ENCODE measurements around the gene REXO5.
"Not testable (repeated sequence)": the region's sequence is repeated elsewhere in the genome, so short reads cannot be mapped to it uniquely, and the experiment has no call there.

REXO5 gene

DNA sequence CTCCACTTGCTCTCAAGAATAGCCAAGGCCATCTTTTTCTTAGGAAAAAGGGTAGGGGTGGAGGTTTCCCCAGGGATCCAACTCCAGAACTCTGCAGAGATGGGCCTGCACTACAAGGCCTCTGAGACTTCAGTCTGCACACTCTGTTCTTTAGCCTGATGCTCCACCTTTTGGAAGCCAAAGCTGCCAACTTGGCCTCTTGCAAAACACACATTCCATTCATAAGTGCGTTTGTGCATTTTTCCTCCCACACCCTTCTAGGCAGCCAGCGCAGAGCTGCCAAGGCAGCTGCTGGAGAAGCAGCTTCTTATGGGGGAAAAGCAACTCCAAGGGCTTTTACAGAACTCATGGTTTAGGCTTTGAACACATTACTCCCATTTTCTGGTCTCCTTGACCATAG, 45.3 kb downstream of the REXO5 start:
- no peak for DNase-seq

GRCh38 chr16:20853143-20853542, 46.8 kb downstream of the REXO5 start:
- no peak for DNase-seq

- no peak for DNase-seq
Measured at GRCh38 chr16:20853981-20854620, 47.8 kb downstream of the REXO5 start.

DNA sequence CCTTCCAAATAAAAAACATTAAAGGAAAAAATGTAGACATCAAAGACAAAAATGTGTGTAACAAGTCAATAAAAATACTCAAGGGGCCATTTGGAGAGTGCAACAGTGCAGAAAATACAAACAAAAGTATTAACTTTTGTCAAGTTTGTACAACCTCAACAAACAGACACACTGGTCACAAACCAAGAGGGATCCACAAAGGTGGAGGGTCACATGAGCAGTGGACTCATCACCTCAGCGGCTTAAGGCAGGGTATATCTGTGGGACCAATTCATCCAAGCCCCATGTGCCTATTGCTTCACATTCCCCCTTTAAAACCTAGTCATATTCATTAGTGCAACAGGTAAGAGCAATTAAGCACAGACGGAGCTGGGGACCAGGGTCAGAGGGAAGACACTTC, 48.6 kb downstream of the REXO5 start:
- DNase-seq = no peak

- no peak for DNase-seq
Measured at GRCh38 chr16:20857281-20857680, 51.0 kb downstream of the REXO5 start.

GRCh38 chr16:20859229-20859628, 52.9 kb downstream of the REXO5 start:
- no peak for DNase-seq

DNA sequence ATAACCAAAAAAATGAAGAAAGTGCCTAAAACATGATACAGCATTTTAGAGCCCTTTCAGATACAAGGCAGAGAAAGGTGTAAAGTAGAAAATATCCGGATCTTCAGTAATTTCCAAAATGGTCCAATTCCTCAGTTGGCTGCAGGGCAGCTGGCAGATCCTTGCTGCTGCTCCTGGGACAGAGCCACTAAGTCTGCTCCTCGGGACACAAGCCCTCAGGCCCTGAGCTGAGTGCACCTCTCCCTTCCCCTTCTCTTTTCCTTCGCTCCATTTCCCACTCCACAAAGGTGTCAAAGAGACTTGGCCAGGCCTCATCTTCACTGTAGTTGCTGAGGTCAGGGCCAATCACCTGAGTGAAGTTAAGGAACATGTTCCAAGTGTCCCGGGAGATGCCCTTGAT, 53.4 kb downstream of the REXO5 start:
- no peak for DNase-seq

- no peak for DNase-seq
Measured at GRCh38 chr16:20860361-20860760, 54.0 kb downstream of the REXO5 start.

DNA sequence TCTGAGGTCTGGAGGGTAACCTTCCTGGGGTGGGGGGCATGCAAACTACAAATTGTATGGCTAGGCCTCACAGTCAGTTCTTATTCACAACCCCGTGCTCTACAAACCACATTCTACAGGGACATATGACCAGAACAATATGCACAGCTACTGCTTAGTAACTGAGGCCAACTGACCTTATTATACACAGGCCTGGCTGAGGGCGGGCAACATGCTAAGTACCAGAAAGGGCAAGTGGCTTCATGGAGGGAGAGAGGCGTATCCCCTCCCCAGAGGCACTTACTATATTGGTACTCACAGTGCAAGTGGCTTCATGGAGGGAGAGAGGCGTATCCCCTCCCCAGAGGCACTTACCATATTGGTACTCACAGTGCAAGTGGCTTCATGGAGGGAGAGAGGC, 54.7 kb downstream of the REXO5 start:
- not testable (repeated sequence) for DNase-seq

DNA sequence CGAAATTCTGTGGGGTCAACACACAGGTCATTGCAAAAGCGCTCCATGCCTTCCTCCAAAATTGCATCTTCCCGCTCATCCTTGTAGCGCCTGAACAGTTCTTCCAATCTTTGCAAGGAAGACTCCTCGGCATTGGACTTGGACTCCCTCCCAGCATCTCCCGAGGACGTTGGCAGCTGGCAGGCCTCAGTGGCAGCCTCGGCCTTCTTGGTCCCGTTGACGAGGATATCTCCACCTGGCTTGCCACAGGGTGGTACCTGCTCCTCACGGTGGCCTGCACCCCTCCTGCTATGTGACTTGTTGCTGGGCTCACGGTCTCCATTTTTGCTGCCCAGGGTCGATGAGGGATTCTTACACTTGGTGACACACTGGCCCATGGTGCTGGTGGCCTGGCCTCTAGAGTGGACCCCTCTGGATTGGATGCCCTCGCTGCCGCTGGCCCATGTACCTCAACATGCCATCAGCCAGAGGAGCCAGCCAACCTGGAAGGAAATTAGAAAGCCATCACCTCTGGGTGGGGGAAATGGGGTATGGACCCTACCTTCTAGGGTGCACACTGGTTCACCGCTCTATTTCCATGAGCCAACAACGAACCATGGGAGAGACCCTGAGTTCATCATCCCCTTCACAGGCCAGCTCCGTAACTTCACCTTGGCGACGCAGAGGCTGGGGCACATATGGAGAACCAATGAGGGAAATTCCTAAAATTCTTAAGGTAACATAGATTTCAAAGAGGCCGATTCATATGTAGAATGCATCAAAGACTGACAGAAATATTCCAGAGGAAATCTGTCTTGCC, 56.0 kb downstream of the REXO5 start:
- DNase-seq = no peak

DNA sequence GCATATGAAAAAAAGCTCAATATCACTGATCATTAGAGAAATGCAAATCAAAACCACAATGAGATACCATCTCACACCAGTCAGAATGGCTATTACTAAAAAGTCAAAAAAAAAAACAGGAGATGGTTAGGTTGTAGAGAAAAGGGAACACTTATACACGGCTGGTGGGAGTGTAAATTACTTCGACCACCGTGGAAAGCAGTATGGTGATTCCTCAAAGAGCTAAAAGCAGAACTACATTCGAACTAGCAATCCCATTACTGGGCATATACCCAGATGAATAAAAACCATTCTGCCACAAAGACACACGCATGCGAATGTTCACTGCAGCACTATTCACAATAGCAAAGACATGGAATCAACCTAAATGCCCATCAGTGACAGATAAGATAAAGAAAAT, 58.0 kb downstream of the REXO5 start:
- not testable (repeated sequence) for DNase-seq

DNA sequence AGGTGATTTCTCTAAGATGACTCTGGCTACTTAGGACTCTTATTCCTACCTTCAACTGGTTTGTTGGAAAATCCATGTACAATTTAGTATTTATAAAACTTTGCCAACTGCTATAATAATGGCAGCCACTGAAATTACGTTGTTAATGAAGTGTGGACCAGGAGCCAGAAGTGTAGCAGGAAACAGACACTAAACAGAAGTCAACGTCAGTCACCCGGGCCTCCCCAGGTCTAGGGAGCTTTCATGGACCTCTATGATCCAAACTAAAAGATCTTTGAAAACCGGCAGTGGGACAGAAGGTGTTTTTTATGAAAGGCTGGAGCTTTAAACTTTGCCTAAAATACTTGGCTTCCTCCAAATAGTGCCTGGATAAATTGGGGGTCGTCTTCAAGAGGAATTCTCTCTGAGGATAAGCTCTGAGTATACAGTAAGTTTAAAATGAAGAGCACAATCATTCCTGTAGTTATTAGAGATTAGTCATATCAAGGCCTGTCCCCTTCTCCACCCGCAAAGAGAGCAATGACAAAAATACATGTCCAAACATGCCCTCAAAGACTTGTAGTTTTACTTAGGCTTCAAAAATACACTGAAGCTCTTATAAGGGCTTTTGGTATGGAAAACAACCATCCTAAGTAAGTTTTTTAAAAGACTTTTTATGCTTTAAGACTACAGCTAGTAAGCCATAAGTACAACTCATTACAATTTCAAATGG, 59.2 kb downstream of the REXO5 start:
- peak in 1 of 5 donors; percentile 43 for DNase-seq

GRCh38 chr16:20866145-20866772, 59.9 kb downstream of the REXO5 start:
- DNase-seq = peak in 1 of 5 donors; percentile 14

GRCh38 chr16:20866801-20867200, 60.5 kb downstream of the REXO5 start:
- no peak for DNase-seq

- no peak for DNase-seq
Measured at GRCh38 chr16:20867585-20867984, 61.3 kb downstream of the REXO5 start.

DNA sequence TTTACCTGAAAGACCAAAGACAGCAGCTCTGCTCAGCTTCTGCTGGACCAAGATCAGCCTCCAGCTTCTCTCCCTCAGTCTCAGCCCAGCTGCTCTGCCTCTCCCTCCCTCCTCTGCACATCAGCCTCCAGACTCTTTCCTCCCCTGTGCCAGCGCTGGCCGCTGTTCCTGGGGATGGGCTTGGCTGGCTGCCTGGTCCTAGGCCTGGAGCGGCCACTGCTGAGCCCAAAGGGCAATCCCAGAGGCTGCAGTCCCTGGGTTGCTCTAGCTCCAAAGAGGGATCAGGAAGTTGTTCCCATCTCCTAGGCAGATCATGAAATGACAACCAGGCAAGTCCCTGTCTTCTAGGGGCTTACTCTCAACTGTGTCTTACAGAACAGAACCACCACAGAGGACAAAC, 62.6 kb downstream of the REXO5 start:
- DNase-seq = no peak

DNA sequence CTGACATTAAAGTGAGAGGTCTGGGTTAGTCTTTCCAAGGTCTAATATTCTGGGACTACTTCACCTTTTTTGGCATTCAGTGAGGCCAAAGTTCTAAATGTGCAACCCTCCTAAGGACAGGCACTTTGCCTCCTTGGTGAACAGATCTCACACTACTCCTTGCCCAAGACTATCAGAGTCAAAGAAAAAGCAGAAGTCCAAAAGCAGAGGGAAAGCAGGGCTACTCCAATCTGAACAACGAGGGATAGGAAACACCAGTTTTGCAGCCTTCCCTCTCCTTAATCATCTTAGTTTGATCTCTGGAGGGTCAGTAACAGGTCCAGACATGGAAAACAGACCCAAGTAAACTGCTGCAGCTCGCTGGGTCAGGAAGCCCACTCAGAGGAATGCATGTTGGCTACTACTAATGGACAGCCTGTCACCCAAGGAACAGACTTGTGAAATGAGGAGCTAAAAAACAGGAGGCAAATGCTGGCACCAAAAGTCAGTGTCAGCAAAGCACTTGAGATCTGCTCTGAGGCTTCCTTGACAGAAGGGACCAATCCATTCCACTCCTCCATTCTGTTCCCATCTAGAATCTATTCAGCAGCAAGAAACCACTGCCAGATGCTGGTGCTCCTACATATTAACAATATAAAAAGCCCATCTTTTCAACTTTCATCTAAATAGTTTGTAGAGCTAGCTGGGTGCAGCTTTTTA, 63.9 kb downstream of the REXO5 start:
- no peak for DNase-seq

DNA sequence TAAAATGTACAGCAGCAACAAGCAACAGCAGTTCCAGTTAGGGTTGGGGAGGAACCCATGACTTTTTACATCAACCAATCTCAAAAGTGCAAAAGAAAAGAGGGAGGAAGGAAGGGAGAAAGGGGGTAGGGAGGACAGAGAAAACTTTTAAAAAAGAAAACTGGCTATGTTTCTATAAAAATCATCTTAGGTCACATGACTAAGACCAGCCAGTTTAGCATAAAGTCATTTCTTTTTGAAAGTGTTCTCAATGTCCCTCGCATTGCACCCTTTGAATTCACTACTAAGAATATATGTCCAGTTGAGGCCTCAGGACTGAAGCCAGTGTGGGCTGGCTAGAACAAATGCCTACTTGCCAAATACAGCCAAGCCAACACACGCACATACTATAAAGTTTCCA, 64.9 kb downstream of the REXO5 start:
- no peak for DNase-seq

DNA sequence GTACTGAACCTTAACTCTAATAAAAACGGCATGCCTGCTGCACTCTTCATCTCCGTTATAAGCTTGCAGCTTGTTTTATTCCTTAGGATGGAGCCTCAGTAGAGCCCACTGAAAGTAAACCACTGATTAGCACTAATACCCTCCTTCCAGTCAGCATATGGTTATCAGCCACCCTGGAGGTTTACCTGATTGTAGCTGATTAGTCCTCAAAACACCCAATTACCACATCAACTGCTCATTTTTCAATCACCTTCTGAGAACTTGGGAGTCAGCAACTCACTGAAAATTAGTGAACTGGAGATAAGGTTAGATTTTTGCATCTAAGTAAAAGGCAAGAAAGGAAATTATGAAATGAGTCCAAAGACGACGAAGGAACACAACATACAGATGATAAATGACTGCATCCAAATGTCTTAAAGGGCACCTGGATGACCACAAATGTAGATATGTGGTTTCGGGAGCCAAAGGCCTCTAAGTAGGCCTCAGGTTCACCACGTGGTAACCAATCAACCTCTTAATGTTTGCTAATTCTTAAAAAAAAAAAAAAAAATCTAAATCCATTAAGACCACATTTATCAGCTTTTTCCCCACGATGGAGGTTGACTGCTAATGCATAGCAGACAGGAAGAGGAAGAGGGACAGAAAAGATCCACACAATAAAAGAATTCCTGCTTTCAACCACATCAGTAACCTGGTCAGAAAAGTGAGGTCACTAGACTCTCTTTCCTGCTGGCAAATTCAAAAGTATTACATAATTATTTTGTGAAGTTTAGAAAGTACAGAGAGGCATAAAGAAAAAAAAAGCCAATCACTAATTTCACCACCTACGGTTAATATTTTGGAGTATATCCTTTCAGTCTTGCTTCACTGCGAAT, 65.9 kb downstream of the REXO5 start:
- DNase-seq = no peak

DNA sequence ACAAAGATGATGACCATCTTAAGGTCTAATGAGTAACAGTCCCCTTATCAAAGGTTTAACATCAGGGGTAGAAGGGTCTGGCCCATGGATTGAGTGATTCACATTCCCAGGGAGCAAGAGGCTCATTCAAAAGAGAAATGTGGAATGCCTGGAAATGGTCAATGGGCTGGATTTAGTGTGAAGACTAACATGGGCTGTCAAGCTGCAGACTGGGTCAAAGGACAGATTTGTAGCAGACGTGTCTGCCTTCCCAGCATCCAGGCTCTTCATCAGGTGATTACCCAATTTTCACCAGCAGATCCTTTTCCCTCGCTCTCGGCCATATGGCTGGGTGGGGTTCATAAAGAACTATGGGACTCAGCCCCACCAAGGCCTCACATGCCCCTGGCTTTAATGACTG, 67.0 kb downstream of the REXO5 start:
- no peak for DNase-seq

DNA sequence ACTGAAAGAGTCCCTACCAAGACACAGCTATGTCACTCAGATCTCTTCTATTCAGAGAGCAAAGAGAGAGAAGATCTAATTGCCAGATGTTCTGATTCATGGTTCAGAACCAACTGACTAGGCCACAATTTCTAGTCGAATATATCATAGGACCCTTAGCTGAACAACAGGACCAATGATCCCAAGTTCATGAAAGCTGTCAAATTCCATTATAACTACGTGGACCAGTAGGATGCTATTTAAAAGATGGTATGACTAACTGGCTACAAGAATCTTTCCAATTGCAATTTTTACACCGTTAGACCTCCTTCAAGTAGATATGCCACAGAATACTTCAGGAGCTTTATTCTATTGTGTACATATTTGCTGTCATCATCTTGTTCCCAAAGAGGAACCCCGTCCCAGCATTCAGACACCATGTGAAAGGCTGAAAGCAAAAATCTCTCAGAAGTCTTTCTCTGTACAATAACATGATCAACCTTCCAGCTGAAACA, 67.8 kb downstream of the REXO5 start:
- no peak for DNase-seq

DNA sequence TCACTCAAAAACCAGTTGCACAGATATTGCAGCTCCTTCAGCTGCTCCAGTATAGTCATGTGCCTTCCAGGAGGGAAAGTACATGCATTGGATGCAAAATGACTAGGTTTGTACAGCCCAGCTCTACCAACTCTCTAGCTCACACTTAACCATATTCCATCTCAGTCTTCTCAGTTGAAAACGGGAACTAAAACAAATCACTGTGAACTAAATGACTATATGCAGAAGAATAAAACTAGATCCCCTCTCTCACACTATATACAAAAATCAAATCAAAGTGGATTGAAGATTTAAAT, 69.0 kb downstream of the REXO5 start:
- peak in 1 of 5 donors; percentile 12 for DNase-seq

Measured in T-helper 1 cell (primary cell).